NCI-H1048 (cell line): ENCODE results near the gene KCNQ1.

Source experiments
- DNase-seq: peaks from one replicate; lab custom pipeline; 2025; lab: John Stamatoyannopoulos, UW

The KCNQ1 gene

DNA sequence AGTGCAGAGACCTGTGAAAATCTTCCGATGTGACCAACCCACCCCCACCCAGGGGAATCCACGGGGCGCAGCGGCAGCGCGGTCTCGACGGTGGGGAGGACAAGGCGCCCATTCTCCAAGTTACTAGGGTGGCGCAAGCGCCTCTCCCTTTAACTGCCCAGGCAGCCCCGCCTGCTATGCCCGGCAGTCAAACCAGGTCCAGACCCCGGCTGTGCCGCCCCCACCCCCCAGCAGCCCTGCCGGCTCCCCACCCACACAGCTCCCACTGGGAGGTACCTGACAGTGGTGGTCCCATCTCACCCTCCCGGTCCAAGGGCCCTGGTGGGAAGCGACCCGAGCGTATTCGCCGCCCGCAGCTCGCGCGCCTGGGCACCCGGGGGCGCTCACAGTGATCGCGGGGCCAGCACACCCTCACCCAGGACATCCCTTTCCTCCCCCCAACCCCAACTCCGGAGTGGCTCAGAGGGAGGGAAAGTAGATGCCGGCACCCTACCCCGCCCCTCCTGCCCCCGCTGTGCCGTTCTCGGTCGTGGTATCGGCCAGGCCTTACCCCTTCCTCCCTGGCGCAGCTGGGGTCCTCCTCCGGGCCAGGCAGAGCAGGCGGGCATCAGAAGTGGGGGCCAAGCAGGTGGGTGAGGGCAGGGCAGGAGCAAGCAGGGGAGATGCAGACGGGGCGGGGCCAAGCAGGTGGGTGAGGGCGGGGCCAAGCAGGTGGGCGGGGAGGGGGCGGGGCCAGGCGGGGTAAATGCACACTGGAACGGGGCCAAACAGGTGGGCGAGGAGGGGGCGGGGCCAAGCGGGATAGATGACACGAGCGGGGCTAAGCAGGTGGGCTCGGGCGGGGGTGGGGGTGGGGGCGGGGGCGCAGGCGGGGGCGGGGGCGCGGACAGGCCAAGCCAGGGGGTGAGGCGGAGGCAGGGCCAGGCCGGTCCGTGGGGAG, 657 bp upstream of the KCNQ1 start, which contains the start of gene TRPM5:
Gene TRPM5, minus strand, starts transcription at position 634 of the 940 bp plus-strand sequence. CDS start 21,478 bp downstream, outside the sequence.
- DNase-seq: no peak

DNA sequence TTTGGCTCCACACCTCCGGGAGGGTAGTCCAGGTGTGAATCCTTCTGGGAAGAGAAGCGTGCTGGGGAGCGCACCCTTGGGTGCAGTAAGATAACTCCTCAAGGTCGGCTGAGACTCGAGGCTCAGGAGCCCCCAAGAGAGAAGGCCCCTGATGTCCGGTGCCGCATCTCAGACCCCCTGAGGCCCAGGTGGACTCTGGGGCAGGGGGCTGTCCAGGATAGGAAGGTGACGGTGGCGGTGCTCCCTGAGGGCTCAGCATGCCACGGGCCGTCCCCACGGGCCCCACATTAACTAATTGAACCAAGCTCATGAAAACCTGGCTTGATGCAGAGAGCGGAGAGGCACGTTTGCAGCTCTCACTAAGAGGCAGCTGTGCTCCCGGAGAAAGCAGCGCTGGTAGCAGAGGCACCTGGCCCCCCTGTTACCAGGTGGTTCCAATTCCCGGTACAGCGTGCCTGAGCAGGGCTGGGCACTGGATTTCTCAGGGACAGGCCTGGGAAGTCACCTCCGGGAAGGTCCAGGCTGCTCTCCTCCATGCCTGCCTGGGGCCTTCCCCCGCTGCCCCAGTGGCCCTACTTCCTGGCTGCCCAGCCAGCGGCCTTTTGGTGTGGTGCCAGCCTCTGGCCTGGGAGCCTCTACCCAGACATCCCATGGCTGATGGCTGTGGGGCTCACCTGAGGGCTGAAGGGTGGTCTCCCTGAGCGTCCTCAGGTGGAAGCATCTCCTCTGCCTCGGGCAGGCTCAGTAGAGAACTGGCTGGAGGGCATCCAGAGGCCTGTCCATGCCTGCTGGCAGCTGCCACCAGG, 1.1 kb downstream of the KCNQ1 start:
- DNase-seq: no peak

DNA sequence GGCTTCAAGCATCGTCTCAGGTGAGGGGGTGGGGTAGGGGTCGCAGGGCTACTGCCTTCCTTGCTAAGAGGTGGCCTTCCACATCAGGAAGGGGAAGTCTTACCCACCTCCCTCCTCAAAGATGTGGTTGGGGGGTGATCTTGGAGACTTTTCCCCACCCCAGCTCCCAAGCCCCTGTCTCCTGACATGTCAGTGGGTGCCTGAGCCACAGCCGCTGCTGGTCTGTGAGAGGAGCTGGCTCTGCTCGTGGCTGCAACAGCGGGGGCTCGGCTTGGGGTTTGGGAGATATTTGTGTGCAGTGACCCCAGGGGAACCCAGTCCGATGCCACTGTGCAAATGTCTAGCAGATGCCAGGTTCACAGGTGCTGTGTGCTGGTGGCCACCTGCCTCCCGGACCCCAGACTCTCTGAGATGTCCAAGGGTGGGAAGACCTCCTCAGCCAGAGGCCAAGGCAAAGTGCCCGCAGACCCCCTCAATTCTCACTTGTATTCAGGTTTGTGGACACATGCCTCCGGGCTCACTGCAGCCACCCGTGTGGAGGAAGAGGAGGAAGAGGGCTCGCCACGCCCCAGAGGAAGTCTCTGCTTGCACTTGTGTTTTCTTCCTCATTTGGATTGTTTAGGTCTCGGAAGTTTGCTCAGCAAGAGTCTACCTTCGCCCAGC, 1.9 kb downstream of the KCNQ1 start:
- DNase-seq: no peak

DNA sequence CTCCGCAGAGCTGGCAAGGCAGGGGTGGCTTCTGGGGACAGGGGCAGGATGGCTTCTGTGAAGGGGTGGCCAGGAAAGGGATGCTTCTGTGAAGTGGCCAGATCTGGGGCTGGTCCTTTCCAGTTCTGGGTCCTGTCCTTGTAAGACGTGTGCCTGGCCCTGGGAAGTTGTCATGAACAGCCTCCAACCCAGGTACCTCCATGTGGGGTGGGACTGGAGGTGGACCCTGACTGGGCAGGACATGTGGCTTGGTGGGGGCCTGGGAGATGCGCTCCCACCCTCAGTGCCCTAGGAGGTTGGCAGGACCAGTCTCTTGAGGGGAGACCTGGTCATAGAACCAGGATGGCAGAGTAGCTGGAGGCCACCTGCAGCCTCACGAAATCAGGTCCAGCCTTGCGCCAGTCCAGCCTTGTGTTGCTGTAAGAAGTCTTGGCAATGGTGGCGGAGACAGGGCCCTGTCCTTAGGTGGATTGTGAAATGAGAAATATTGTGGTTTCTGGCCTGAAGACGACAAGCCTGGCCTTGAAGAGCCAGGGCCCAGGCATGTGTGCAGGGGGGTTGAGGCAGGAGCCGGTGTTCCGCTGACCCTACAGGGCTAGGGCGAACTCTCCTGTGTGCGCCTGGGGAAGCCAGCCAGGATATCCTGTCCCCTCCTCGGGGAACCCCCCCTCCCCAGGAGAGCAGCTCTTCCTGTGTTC, 2.6 kb downstream of the KCNQ1 start:
- DNase-seq: no peak

DNA sequence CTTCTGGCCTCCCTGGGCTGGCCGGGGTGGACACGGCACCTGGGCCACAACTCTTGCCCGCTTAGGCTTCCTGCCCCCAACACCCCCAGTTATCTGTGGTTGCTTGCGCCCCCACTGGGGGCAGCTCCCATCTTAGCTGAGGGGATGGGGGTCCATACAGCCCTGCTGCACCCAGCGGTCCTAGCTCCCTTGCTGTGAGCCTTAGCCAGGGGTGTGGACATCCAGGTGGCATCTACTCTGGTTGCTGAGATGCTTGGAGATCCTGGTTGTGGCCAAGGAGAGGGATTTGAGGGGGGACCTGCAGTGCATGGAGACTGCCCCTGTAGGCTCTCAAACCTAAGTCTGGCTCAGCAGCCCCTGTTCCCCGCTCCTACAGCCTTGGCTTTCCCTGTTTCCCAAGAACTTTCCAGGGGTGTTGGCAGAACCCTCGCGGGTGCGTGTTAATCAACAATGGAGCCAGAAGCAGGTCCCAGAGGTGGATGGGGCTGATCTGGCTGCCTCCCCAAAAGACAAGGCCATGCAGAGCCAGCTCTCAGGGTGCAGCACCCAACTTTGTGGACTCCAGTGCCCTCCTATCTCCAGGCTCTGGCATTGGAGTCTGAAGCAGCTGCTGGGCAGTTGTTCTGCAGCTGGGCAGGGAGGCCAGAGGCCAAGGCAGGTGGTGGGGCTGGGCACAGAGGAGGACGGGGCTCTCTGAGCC, 3.3 kb downstream of the KCNQ1 start:
- no peak for DNase-seq

DNA sequence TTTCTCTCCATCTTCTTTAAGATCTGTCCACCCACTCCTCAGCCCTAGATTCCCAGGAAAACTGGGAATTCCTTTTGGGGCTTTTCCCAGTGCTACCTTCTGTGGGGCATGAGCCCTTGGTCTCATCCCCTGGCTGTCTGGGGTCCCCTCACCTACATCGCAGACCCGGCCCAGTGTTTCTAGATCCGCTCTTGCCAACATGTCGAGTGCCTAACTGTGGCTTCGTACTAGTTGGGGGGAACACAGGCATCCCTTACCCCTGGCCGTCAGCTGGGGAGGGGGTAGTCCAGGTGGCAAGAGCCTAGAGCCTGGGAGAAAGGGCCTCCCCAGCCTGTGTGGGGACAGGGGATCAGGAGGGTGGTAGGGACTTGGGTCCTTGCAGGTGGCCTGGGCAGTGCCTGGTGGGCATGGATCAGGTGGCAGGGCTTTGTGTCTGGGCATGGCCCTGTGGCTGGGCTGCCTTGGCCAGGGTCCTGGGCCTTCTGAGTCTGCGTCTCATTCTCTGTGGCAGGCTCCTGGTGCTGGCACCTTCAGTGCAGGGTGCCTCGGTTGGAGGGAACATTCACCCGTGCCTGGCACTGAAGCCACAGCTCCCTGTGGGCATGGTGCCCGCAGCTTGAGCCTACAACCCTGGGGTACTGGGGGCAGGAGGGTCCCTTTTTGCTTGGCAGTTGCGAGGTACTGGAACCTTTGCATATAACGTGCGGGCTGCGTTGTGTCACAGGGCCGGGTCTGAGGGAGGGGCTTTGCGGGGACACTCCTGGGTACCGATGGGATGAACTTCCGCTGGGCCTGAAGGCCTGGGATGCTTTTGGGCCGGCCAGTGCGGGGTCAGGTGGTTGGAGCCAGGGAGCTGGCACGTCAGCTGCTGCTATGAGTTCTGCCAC, 4.1 kb downstream of the KCNQ1 start:
- DNase-seq: no peak

DNA sequence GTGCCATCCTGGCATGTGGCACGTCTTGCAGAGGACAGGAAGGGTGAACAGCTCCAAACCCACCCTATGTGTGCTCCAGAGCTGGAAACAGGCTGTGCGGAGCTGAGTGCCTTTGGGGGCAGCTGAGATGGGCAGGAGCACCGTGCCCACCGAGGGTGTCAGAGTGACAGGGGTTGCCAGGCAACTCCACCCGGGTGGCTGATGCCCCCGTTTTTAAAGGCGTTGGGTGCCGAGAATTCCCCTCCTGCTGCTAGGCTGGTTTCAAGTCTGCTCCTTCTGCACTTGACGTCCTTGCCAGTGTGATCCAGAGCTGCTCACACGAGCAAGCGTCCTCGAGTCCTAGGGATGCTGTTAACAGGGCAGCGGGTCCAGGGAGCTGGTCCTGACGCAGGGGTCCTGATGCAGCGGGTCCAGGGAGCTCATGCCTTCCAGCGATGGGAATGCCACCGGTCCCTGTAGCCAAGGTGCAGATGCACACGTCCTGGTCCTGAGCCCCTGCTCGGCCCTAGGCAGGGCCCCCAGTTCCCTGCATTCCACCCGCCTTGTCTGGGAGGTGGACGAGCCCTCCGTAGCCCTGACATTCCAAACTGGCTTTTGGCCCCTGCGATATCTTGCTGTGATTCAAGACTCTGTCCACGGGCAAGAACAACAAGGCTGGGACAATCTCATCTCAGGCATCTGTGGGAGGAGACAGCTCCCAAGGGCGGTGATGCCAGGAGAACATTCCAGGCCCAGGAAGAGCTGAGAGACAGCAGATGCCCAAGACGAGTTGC, 4.9 kb downstream of the KCNQ1 start:
- no peak for DNase-seq

DNA sequence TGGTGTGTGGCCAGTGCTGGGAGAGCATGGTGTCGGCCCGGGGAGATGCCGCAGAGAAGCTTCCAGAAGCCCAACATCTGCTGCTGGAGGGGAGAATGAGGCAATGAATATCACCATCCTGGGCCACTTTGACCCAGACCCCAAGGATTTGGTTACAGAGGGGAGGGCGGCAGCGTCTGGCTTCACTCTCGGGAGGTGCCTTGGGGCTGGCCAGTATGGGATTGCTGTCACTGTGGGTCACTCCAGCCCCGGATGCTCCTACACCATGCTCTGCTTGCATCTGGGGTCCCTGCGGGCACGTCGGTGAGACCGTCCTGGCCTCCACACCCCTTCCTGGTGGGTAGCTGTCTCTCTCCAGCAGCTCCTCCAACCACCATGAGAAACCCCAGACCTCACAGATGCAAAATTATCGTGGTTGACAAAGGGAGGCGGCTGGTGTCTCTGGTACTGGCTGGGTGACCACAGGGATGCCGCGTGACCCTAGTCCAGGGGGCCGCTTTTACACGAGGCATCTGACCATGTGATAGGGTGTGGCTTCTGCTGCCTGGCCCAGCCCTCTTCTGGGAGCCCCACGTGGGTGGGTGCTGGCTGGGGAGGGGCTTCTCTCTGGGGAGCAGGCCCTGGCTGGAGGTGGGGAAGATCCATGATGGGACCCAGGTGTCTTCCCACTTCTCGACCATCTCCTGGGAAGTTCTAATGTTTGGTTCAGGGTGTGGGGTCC, 5.7 kb downstream of the KCNQ1 start:
- no peak for DNase-seq

DNA sequence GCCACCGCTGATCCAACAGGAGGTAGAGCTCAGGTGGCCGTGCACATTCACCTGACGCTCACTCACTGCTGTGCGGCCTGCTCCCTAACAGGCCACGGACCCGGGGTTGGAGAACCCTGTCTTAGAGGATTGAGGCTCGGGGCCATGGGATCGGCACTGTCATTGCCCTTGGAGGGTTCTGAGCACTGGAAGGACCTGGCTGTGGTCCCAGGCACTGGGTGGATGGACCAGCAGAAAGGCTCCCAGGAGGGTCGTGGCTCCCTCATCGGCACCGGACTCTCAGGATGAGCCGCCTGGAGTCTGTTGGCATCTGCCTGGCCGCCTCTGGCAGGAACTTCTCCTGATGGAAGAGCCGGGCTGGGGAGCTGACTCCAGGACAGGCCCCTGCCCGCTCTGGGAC, 6.5 kb downstream of the KCNQ1 start:
- DNase-seq: no peak

DNA sequence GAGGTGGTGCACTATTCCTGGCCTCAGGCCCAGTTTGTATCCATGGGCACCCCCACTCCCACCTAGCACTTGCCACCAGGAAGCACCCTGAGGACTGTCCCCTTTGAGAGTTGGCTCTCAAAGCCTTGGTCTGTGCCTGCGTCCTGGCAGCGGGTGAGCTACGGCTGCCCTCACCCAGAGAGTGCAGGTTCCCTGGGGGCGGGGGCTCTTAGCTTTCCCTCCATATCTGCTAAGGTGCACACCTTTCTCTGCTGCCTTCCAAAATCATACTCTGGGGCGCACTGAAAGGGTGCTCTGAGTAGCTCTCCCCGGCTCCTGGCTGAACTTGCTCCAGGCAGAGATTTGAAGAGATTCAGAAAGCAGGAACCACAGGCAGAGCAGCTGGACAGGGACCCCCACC, 7.1 kb downstream of the KCNQ1 start:
- DNase-seq: no peak

DNA sequence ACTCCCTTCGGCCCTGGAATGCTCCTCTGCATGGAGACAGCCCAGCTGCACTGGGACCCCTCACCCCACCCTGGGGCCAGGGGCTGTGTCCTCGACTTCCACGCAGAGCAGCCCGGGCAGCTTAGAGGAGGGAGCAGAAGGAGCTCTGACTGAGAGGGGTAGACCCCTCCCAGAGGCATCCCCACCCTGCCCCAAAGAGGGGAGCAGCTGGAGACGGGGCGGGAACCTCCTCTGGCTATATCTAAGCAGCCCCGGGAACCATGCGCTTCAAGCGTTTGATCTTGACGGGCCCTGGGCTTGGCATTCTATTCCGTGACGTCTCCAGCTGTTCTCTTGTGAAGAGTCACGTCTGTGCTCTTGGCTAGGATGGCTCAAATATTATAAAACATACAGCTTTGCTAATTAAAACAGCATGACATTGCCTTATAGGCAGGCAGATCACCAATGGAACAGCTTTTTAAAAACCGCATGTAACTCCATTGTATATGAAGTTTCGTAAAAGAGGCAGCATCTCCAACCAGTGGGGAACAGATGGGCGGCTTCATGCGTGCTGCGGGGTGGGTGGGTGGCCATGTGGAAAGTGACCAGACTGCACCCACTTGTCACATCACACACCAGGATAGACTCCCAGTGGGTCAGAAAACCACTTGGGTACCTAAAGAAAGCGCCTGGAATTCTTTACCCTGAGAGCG, 7.7 kb downstream of the KCNQ1 start:
- DNase-seq: no peak

DNA sequence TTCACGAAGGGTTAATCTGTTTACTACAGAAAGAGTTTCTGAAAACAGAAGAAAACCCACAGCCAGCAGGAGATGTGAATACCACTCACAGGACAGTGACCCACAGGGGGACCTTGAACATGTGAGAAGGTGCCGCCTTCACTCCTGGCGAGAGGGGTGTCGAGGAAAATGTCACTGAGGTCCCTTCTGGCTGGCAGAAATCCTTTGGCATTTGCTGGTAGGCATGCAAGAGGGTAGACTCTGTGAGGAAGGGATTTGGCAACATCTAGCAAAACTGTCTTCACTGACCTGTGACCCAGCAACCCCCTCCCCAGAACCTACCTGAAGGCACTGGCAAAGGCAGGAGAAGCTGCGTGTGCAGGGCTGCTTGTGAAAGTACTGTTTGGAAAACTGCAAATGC, 8.6 kb downstream of the KCNQ1 start:
- no peak for DNase-seq

DNA sequence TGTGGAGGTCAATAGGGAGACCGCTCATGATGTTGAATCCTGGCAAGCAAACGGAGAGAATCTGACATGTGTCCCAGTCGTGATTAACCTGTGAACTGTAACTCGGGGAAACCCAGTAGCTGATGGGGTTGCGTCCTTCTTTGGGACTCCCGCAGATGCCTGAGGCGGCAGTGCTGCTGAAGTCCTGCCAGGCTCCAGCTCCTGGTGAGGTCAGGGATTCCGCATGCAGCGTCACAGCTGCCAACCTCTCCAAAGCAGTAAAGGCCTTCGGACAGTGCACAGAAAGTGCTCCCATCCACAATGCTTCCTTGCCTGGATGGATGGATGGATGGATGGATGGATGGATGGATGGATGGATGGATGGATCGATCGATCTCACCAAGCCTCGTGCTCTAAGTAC, 13.5 kb downstream of the KCNQ1 start:
- no peak for DNase-seq

DNA sequence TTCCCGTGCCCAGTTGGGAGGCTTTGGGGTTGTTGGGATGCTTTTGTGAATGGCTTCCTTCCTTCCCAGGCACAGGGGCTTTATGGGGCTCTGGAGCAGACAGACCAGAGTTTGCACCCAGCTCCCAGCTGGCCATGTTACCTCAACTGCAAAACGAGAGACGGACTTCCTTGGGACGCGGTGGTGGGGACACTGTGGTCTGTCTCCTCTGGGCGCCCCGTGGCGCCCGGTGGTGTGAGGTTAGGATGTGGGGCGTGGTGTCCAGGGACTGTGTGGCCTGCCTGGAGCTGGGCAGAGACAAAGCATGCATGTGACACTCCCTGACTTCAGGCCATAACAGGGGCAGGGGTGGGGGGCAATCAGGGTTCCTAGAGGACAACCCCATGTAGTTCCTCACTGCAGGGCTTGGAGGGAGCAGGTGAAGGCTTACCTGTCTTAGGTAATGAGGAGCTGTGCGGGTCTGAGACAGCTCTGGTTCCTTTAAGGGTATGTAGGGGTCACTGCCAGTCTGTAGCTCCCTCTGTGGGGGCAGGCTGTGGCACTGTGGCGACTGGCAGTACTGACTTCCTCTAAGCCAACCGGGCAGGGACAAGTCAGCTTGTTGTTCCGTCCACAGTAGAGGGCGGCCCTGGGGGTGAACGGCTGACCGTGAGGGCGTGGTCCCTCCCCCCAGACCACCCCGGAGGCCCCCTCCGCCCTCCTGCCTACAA, 14.4 kb downstream of the KCNQ1 start:
- no peak for DNase-seq

DNA sequence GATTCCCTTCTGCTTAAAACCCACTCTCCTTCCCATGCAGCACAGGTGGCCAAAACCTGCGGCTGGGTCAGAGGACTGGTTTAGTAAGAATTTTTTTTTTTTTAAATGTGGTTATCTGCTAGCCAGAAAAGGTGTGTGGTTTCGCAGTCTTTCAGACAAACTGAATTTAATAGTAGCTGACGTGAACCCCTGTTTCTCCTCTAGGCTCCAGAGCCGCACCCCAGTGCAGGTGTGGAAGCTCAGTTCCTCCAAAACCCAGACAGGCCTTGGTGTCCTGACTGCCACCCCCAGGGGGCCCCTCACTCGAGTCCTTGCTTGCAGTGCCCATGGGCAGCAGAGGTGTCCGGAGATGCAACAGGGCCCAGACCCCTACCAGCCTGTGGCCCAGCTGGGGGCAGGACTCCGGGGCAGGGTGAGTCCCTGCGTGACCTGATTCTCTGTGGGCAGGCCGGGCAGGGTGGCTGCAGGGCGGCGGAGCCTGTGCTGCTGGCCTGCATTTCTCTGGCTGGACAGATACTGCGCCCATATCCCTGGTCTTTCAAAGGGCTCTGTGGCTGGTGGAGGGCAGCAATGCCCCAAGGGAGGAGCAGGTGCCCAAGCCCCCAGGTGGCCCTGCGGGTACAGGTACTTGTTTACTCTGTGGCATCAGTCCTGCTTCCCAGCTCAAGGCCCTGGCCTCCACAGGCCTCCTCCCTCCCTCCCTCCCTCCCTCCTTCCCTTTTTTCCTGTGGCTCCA, 15.2 kb downstream of the KCNQ1 start:
- no peak for DNase-seq

DNA sequence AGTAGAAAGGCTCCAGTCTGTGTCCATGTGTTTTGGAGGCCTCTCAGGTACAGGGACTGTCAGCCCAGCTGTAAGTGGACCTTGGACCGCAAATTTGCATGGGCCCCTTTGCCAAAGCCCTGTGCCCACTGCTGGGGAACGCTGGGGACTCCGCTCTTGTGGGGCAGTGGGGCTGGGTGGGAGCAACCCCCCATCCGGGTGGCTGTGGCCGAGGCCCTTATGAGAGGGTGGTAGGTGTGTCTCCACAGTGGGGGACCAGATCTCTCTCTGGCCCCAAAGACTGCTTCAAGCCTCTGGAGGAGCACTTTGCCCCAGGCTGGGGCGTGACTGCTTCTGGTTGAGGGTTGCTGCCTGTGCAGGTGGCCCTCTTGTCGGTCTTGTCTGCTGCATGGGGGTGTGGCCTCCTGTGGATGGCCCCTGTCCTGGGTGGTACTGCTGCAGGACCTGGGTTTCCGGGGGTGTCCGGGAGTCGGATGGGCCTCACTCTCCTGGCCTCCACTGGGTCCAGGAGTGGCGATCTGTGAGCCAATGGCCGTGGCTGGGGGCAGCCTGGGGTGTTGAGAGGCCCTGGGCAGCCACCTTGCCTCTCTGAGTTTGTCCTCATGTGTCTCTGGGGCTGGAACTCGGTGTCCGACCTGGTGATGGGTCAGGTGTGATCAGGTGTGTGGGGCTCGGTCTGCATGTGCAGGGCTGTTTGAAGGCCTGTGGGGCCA, 15.9 kb downstream of the KCNQ1 start:
- DNase-seq: no peak
